CD4-positive, alpha-beta T cell (primary cell): Measurements from ENCODE around the gene IGFBP5. TPM values are rescaled to one million over a fixed set of nuclear protein-coding genes. Genes with fewer than 3 reads are reported as not detected.

Experiments
- ATAC-seq: fragments of 200-7000 bp; cut with Tn5 transposase; one replicate; pipeline ENCODE4 v1.10.0; 2022; ENCODE audit warnings: mild to moderate bottlenecking; ENCODE audit not compliant: poor library complexity
- CTCF ChIA-PET: fragments of 350-600 bp; sonication (Branson Sonifier 250); formaldehyde crosslinking; loops from one replicate; lab custom pipeline; 2021; ENCODE audit warnings: antibody characterized with exemption, inconsistent platforms; lab: Charles Lee
- POLR2A ChIA-PET: fragments of 350-600 bp; sonication (Branson Sonifier 250); formaldehyde crosslinking; loops from one replicate; lab custom pipeline; 2021; ENCODE audit warnings: antibody characterized with exemption, inconsistent platforms; lab: Charles Lee
- DNase-seq, 14 experiments: peaks; one replicate each; pipeline ENCODE4 v3.0.0-alpha.2; 2013 to 2020; ENCODE audit warnings: mixed read lengths in 2 of 14
- H3K27ac ChIP-seq, 2 donors: one replicate each; pipeline versions ENCODE4 v1.5.1 to v1.7.0; 2013; ENCODE audit warnings: low read length in 2 of 2, low read depth in 1 of 2, mild to moderate bottlenecking in 1 of 2
- H3K27me3 ChIP-seq, 2 experiments: 1 replicate in 1 of 2; 2 replicates in 1 of 2; pipeline versions ENCODE4 v1.6.1 to v1.7.0; 2013; ENCODE audit warnings: low read length in 2 of 2, control low read depth in 1 of 2, mild to moderate bottlenecking in 1 of 2, moderate library complexity in 1 of 2; ENCODE audit not compliant: insufficient read depth in 2 of 2, control insufficient read depth in 1 of 2
- H3K36me3 ChIP-seq: one replicate; pipeline ENCODE4 v1.6.1; 2013; ENCODE audit warnings: low read length, control low read depth; ENCODE audit not compliant: insufficient read depth
- H3K4me1 ChIP-seq: one replicate; pipeline ENCODE4 v1.6.1; 2013; ENCODE audit warnings: low read length, control low read depth; ENCODE audit not compliant: insufficient read depth
- H3K4me3 ChIP-seq: one replicate; pipeline ENCODE4 v1.5.1; 2013; ENCODE audit warnings: mild to moderate bottlenecking, low read length, moderate library complexity
- H3K9me3 ChIP-seq, 2 experiments: 1 replicate in 1 of 2; 2 replicates in 1 of 2; pipeline versions ENCODE4 v1.6.1 to v1.7.0; 2013; ENCODE audit warnings: low read length in 2 of 2, mild to moderate bottlenecking in 2 of 2, control low read depth in 1 of 2, moderate library complexity in 1 of 2; ENCODE audit not compliant: control insufficient read depth in 1 of 2, insufficient read depth in 1 of 2
- H3K27ac Mint-ChIP-seq: one replicate; pipeline ENCODE4 v1.8.0; 2020; ENCODE audit warnings: mixed read lengths
- H3K27me3 Mint-ChIP-seq: one replicate; pipeline ENCODE4 v1.8.0; 2021; ENCODE audit warnings: mixed read lengths
- H3K36me3 Mint-ChIP-seq: one replicate; pipeline ENCODE4 v1.8.0; 2021; ENCODE audit warnings: low read depth, mixed read lengths
- H3K4me1 Mint-ChIP-seq: one replicate; pipeline ENCODE4 v1.8.0; 2021; ENCODE audit warnings: low read depth, mixed read lengths
- H3K4me3 Mint-ChIP-seq: one replicate; pipeline ENCODE4 v1.8.0; 2020; ENCODE audit warnings: mild to moderate bottlenecking, mixed read lengths
- H3K9me3 Mint-ChIP-seq: one replicate; pipeline ENCODE4 v1.8.0; 2020; ENCODE audit warnings: mixed read lengths
- CTCF ChIP-seq: fragments of 200-600 bp; IDR thresholded peaks from one replicate; pipeline ENCODE4 v1.8.0; 2022; ENCODE audit warnings: antibody characterized with exemption, mild to moderate bottlenecking
- intact Hi-C, 2 experiments: fragments of 100-400 bp; cut with DNase I in 1 of 2; cut with micrococcal nuclease in 1 of 2; formaldehyde crosslinking; loops; one replicate each; pipeline versions ENCODE4 v1.15.1 to v1.9.0; 2023 to 2025; cut with DNase I, micrococcal nuclease
- total RNA-seq, 174 experiments: library from RNA in 2 of 174; stranded (reverse) in 2 of 174; gene quantifications; one replicate each; pipeline ENCODE4 v1.2.3 and lab custom pipeline; 2021 to 2026

The IGFBP5 gene
- total RNA-seq, 2 experiments from 2014 or later: not detected

DNA sequence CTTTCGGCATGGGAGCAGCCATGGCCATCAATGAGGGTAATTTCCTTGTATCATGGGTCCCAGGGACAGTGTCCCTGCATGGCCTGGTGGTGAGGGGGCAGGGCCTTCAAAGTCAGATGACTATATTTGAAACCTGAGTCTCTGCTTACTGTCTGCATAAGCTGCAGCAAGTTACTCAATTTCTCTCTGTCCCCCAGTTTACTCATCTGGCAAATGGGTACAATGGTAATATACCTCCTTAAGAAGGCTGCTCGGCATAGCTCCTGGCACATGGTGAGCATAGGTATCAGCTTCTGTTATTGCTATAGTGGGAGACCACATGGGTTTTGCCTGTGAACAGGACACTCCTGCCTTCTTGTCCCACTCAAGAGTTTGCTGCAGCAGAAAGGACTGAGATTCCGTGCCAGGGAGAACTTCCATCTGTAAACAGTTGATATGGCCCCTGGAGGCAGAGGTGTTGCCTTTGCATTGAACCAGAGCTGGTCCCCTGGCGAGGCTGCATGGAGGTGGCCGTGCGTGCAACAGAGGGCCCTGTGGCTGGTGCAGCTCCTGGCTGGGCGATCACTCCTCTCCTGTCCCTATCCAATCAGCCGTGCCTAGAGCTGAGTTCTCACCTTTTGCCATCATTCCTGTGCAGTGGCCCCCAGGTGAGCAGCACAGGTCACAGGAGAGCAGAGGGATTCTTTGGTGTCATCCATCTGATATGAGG lies 22.7 kb upstream of the IGFBP5 start:
- no peak for TF ChIP-seq CTCF
- ATAC-seq (no peak), DNase-seq (no peak)
- ChIA-PET POLR2A (no interaction called here), CTCF (no interaction called here)
- H3K27ac Mint-ChIP-seq: no peak overlapping the region
- no peaks in the 10 kb centered on the region for H3K9me3 Mint-ChIP-seq
- Histone ChIP-seq H3K4me3 (no peak overlapping the region), H3K27ac (no peak overlapping the region), H3K27me3 (no peaks in the 10 kb centered on the region), H3K4me1 (no peaks in the 10 kb centered on the region), H3K36me3 (no peaks in the 10 kb centered on the region), H3K9me3 (no peaks in the 10 kb centered on the region)
- no peak overlapping the region for H3K4me3 Mint-ChIP-seq
- no peaks in the 10 kb centered on the region for H3K27me3 Mint-ChIP-seq
- intact Hi-C loops: no loop called here
- no peaks in the 10 kb centered on the region for H3K4me1 Mint-ChIP-seq
- H3K36me3 Mint-ChIP-seq: no peaks in the 10 kb centered on the region

- H3K4me1 ChIP-seq: no peaks in the 10 kb centered on the region
- H3K27ac Mint-ChIP-seq: no peak overlapping the region
- no peak for TF ChIP-seq CTCF
- no peaks in the 10 kb centered on the region for H3K36me3 Mint-ChIP-seq
- no peaks in the 10 kb centered on the region for H3K4me1 Mint-ChIP-seq
- H3K9me3 ChIP-seq: no peaks in the 10 kb centered on the region
- DNase-seq: no peak
- no peaks in the 10 kb centered on the region for H3K27me3 Mint-ChIP-seq
- intact Hi-C loops: no loop called here
- ChIA-PET POLR2A (no interaction called here), CTCF (no interaction called here)
- H3K27me3 ChIP-seq: no peaks in the 10 kb centered on the region
- no peak for ATAC-seq
- no peaks in the 10 kb centered on the region for H3K36me3 ChIP-seq
- no peaks in the 10 kb centered on the region for H3K9me3 Mint-ChIP-seq
- H3K4me3 ChIP-seq: no peak overlapping the region
- H3K27ac ChIP-seq: no peak overlapping the region
- no peak overlapping the region for H3K4me3 Mint-ChIP-seq
These were observed 22.1 kb upstream of the IGFBP5 start for GRCh38 chr2:216717491-216717901.

DNA sequence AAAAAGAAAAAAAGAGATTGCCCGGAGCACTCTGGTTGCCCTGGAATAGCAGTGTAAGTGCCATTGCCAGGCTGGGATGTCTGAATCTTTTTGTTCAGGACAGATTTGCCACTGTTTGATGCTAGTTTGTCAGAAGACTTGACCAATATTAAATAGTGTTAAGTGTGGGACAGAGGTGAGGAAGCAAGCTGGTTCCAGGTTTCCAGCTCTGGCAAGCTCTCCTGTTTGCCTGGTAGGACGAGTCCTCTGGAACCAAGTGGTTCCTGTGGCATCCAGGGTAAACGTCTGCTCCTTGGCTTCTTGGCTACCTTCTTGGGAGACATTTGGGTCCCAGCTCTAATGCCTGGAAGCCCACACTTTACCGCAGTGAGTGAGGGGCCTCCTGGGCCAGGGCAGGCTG lies 20.8 kb upstream of the IGFBP5 start:
- no peak overlapping the region for H3K4me3 ChIP-seq
- no peaks in the 10 kb centered on the region for H3K9me3 Mint-ChIP-seq
- POLR2A ChIA-PET: no interaction called here
- no peaks in the 10 kb centered on the region for H3K27me3 ChIP-seq
- no peak overlapping the region for H3K27ac Mint-ChIP-seq
- no peaks in the 10 kb centered on the region for H3K4me1 ChIP-seq
- H3K36me3 Mint-ChIP-seq: no peaks in the 10 kb centered on the region
- CTCF ChIA-PET: interaction anchor here (0.6 kb wide), 1 partner anchor 99 kb away, joined by 3 read pairs; no protein-coding TSS in a partner anchor
- no peaks in the 10 kb centered on the region for H3K27me3 Mint-ChIP-seq
- intact Hi-C loops: no loop called here
- H3K27ac ChIP-seq: no peak overlapping the region
- no peak for TF ChIP-seq CTCF
- no peak for ATAC-seq
- H3K36me3 ChIP-seq: no peaks in the 10 kb centered on the region
- no peaks in the 10 kb centered on the region for H3K9me3 ChIP-seq
- no peak for DNase-seq
- H3K4me3 Mint-ChIP-seq: no peak overlapping the region
- no peaks in the 10 kb centered on the region for H3K4me1 Mint-ChIP-seq
